ENCODE data around the gene ARRDC1.
"Not testable (repeated sequence)": the region's sequence is repeated elsewhere in the genome, so short reads cannot be mapped to it uniquely, and the experiment has no call there.

The ARRDC1 gene

DNA sequence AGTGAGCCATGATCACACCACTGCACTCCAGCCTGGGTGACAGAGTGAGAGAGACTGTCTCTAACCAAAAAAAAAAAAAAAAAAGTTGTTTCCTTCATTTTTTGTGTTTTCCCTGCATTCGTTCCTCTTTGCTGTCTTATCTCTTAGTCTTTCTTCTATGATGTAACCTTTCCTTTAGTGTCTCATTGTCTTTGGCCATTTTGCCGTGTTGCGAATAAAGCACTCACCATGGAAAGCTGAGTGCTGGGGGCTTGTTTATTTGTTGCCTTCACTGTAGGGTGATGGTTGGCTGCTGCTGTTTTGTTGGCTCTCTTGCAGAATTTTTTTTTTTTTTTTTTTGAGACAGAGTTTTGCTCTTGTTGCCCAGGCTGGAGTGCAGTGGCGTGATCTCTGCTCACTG is 21.0 kb downstream of the ARRDC1 start:
- H3K9me2 ChIP-seq (ENCODE audit: low read depth, low read length), result no peaks in the 10 kb centered on the region
- H3K27ac ChIP-seq (ENCODE audit: low read depth, low read length, poor library complexity, severe bottlenecking), result peak overlapping the region; percentile 53
- H4K20me1 ChIP-seq (ENCODE audit: insufficient read depth, low read length), result no peaks in the 10 kb centered on the region
- H3K36me3 ChIP-seq (ENCODE audit: insufficient read depth, low read length), result peaks cover 32% of the 10 kb centered on the region
- H3K4me1 ChIP-seq (ENCODE audit: insufficient read depth, low read length, severe bottlenecking), result peaks cover 71% of the 10 kb centered on the region
- no peak for TF ChIP-seq EZH2 (IDR thresholded peaks at IDR 0.05; ENCODE audit: borderline replicate concordance, low read length)
- TF ChIP-seq, protein P1, sequence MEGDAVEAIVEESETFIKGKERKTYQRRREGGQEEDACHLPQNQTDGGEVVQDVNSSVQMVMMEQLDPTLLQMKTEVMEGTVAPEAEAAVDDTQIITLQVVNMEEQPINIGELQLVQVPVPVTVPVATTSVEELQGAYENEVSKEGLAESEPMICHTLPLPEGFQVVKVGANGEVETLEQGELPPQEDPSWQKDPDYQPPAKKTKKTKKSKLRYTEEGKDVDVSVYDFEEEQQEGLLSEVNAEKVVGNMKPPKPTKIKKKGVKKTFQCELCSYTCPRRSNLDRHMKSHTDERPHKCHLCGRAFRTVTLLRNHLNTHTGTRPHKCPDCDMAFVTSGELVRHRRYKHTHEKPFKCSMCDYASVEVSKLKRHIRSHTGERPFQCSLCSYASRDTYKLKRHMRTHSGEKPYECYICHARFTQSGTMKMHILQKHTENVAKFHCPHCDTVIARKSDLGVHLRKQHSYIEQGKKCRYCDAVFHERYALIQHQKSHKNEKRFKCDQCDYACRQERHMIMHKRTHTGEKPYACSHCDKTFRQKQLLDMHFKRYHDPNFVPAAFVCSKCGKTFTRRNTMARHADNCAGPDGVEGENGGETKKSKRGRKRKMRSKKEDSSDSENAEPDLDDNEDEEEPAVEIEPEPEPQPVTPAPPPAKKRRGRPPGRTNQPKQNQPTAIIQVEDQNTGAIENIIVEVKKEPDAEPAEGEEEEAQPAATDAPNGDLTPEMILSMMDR (IDR thresholded peaks at IDR 0.05; ENCODE audit: low read length), result no peak
- peaks cover 90% of the 10 kb centered on the region for H3K79me2 ChIP-seq (ENCODE audit: insufficient read depth, low read length)
- no peaks in the 10 kb centered on the region for H3K27me3 ChIP-seq (ENCODE audit: insufficient read depth, low read length)
- no peaks in the 10 kb centered on the region for H3F3A ChIP-seq (ENCODE audit: insufficient read depth, low read length)
- H3K9me3 ChIP-seq (ENCODE audit: low read length), result no peaks in the 10 kb centered on the region
- H3K4me2 ChIP-seq (ENCODE audit: low read length), result no peak overlapping the region
- no peak overlapping the region for H3K9ac ChIP-seq (ENCODE audit: low read length)
- no peak overlapping the region for H3K4me3 ChIP-seq (ENCODE audit: low read depth, low read length, poor library complexity, severe bottlenecking)
- H2AFZ ChIP-seq (ENCODE audit: low read length), result no peak overlapping the region

GRCh38 chr9:137627406-137627805 is 21.9 kb downstream of the ARRDC1 start:
- not testable (repeated sequence) for H3K9me2 ChIP-seq (ENCODE audit: low read depth, low read length); H4K20me1 ChIP-seq (ENCODE audit: insufficient read depth, low read length); H3K4me3 ChIP-seq (ENCODE audit: low read depth, low read length, poor library complexity, severe bottlenecking); H3K9ac ChIP-seq (ENCODE audit: low read length); H3K9me3 ChIP-seq (ENCODE audit: low read length); H3K4me2 ChIP-seq (ENCODE audit: low read length); H3K27me3 ChIP-seq (ENCODE audit: insufficient read depth, low read length); H3F3A ChIP-seq (ENCODE audit: insufficient read depth, low read length); H2AFZ ChIP-seq (ENCODE audit: low read length)
- H3K36me3 ChIP-seq (ENCODE audit: insufficient read depth, low read length), result peaks cover 27% of the 10 kb centered on the region
- H3K79me2 ChIP-seq (ENCODE audit: insufficient read depth, low read length), result peaks cover 90% of the 10 kb centered on the region
- H3K27ac ChIP-seq (ENCODE audit: low read depth, low read length, poor library complexity, severe bottlenecking), result peak overlapping the region; percentile 49
- peaks cover 76% of the 10 kb centered on the region for H3K4me1 ChIP-seq (ENCODE audit: insufficient read depth, low read length, severe bottlenecking)

DNA sequence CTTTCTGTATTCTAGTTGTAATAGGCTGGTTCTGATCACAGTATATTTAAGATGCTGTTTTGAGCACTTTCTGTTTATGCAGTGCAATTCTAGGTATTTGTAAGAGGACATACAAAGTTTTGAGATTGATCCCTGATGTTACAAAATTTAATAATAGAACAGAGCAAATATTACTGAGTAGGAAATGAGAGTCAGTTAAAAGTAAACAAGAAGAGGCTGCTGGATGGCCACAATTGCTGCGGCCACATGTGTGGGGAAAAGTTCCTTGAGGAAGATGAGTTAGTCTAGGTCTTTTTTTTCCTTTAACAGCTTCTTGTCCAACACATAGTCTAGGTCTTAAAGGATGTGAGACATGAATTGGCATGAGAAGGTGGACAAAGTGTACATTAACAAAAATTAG is 24.6 kb downstream of the ARRDC1 start:
- H3F3A ChIP-seq (ENCODE audit: insufficient read depth, low read length), result peaks cover 4% of the 10 kb centered on the region; the same call in 1 of the 2 replicates
- H3K36me3 ChIP-seq (ENCODE audit: insufficient read depth, low read length), result 0 out of 2 replicates have a peak, but pooled peaks cover 5% of the 10 kb centered on the region
- no peak overlapping the region for H2AFZ ChIP-seq (ENCODE audit: low read length)
- H3K9me3 ChIP-seq (ENCODE audit: low read length), result no peaks in the 10 kb centered on the region
- H3K9ac ChIP-seq (ENCODE audit: low read length), result no peak overlapping the region; the same call in 1 of the 2 replicates
- no peak overlapping the region for H3K4me3 ChIP-seq (ENCODE audit: low read depth, low read length, poor library complexity, severe bottlenecking)
- TF ChIP-seq, protein P1 (IDR thresholded peaks at IDR 0.05; ENCODE audit: low read length), result no peak
- TF ChIP-seq EZH2 (IDR thresholded peaks at IDR 0.05; ENCODE audit: borderline replicate concordance, low read length), result no peak
- no peaks in the 10 kb centered on the region for H3K27me3 ChIP-seq (ENCODE audit: insufficient read depth, low read length)
- no peaks in the 10 kb centered on the region for H3K9me2 ChIP-seq (ENCODE audit: low read depth, low read length)
- peak overlapping the region; percentile 7; the same call in 1 of the 2 replicates for H3K4me2 ChIP-seq (ENCODE audit: low read length)
- no peaks in the 10 kb centered on the region for H4K20me1 ChIP-seq (ENCODE audit: insufficient read depth, low read length)
- H3K4me1 ChIP-seq (ENCODE audit: insufficient read depth, low read length, severe bottlenecking), result peaks cover 69% of the 10 kb centered on the region
- H3K27ac ChIP-seq (ENCODE audit: low read depth, low read length, poor library complexity, severe bottlenecking), result peak overlapping the region; percentile 49
- H3K79me2 ChIP-seq (ENCODE audit: insufficient read depth, low read length), result peaks cover 92% of the 10 kb centered on the region

GRCh38 chr9:137630679-137631078 is 25.2 kb downstream of the ARRDC1 start:
- H4K20me1 ChIP-seq (ENCODE audit: insufficient read depth, low read length), result no peaks in the 10 kb centered on the region
- H3K9me2 ChIP-seq (ENCODE audit: low read depth, low read length), result no peaks in the 10 kb centered on the region
- H3K4me3 ChIP-seq (ENCODE audit: low read depth, low read length, poor library complexity, severe bottlenecking), result no peak overlapping the region
- H3K4me1 ChIP-seq (ENCODE audit: insufficient read depth, low read length, severe bottlenecking), result peaks cover 64% of the 10 kb centered on the region
- H3K9ac ChIP-seq (ENCODE audit: low read length), result no peak overlapping the region
- H3F3A ChIP-seq (ENCODE audit: insufficient read depth, low read length), result peaks cover 4% of the 10 kb centered on the region; the same call in 1 of the 2 replicates
- no peaks in the 10 kb centered on the region for H3K27me3 ChIP-seq (ENCODE audit: insufficient read depth, low read length)
- H2AFZ ChIP-seq (ENCODE audit: low read length), result no peak overlapping the region
- H3K27ac ChIP-seq (ENCODE audit: low read depth, low read length, poor library complexity, severe bottlenecking), result peak overlapping the region; percentile 49
- H3K4me2 ChIP-seq (ENCODE audit: low read length), result peak overlapping the region; percentile 7; the same call in 1 of the 2 replicates
- no peaks in the 10 kb centered on the region for H3K9me3 ChIP-seq (ENCODE audit: low read length)
- no peak for TF ChIP-seq EZH2 (IDR thresholded peaks at IDR 0.05; ENCODE audit: borderline replicate concordance, low read length)
- TF ChIP-seq, protein P1 (IDR thresholded peaks at IDR 0.05; ENCODE audit: low read length), result no peak
- H3K36me3 ChIP-seq (ENCODE audit: insufficient read depth, low read length), result 0 out of 2 replicates have a peak, but pooled peaks cover 5% of the 10 kb centered on the region
- peaks cover 90% of the 10 kb centered on the region for H3K79me2 ChIP-seq (ENCODE audit: insufficient read depth, low read length)
